ENCODE measurements around the gene PON2.

- TF ChIP-seq CTCF (IDR thresholded peaks at IDR 0.05; ENCODE audit: insufficient read depth, low read depth, low read length) (no peak), EZH2 (IDR thresholded peaks at IDR 0.05; ENCODE audit: insufficient read depth, low read length) (no peak)
Observed at GRCh38 chr7:95467912-95468607, 33.2 kb upstream of the PON2 start.

Measured in astrocyte (in vitro differentiated cells and primary cell).